ENCODE data around the gene PLEKHN1.
A peak's percentile ranks its signal among the peaks of the same experiment; 100 is the strongest.
"Not testable (repeated sequence)": the region's sequence is repeated elsewhere in the genome, so short reads cannot be mapped to it uniquely, and the experiment has no call there.

PLEKHN1 gene

GRCh38 chr1:942864-943533 is 23.3 kb upstream of the PLEKHN1 start:
- FAIRE-seq: no peak

GRCh38 chr1:943545-944340 is 22.5 kb upstream of the PLEKHN1 start:
- FAIRE-seq: no peak

- FAIRE-seq: peak; percentile 98
These were observed 21.6 kb upstream of the PLEKHN1 start for GRCh38 chr1:944341-945325.

- no peak for FAIRE-seq
These were observed 20.4 kb upstream of the PLEKHN1 start for GRCh38 chr1:945688-946556.

GRCh38 chr1:946811-947210 is 19.5 kb upstream of the PLEKHN1 start:
- not testable (repeated sequence) for FAIRE-seq

GRCh38 chr1:947958-948357 is 18.3 kb upstream of the PLEKHN1 start:
- no peak for FAIRE-seq

GRCh38 chr1:950268-950667 is 16.0 kb upstream of the PLEKHN1 start:
- FAIRE-seq: no peak

GRCh38 chr1:950881-951280 is 15.4 kb upstream of the PLEKHN1 start:
- FAIRE-seq: no peak

- no peak for FAIRE-seq
These were observed 14.9 kb upstream of the PLEKHN1 start for GRCh38 chr1:951364-951763.

GRCh38 chr1:952201-952600 is 14.1 kb upstream of the PLEKHN1 start:
- FAIRE-seq: no peak

GRCh38 chr1:952603-953002 is 13.7 kb upstream of the PLEKHN1 start:
- FAIRE-seq: no peak

GRCh38 chr1:953524-954320 is 12.6 kb upstream of the PLEKHN1 start:
- FAIRE-seq: no peak

GRCh38 chr1:954927-955326 is 11.4 kb upstream of the PLEKHN1 start:
- FAIRE-seq: no peak

GRCh38 chr1:955474-955873 is 10.8 kb upstream of the PLEKHN1 start:
- FAIRE-seq: no peak

GRCh38 chr1:956636-957035 is 9.6 kb upstream of the PLEKHN1 start:
- FAIRE-seq: no peak

GRCh38 chr1:958823-959730 is 7.2 kb upstream of the PLEKHN1 start, which contains the start of gene NOC2L:
NOC2L (minus strand) TSS chr1:959256; CDS start chr1:959240, 16 bp downstream.
- FAIRE-seq: no peak

GRCh38 chr1:959731-960362 is 6.4 kb upstream of the PLEKHN1 start:
- FAIRE-seq: no peak

GRCh38 chr1:960363-961131 is 5.7 kb upstream of the PLEKHN1 start, which contains the start of gene KLHL17:
KLHL17 (plus strand) TSS chr1:960584; CDS start chr1:960694, 110 bp downstream.
- FAIRE-seq: no peak
